Testis (tissue), 3 donors: ENCODE data around the gene LRRC4C. TPM values are rescaled to one million over a fixed set of nuclear protein-coding genes. Genes with fewer than 3 reads are reported as not detected.

Experiments used
- DNase-seq: peaks from one replicate; pipeline ENCODE4 v3.0.0-alpha.2; 2019
- H3K27ac ChIP-seq, 2 donors: fragments of 200-600 bp; sonication (generic); one replicate each; pipeline ENCODE4 v1.5.1; 2019
- H3K27me3 ChIP-seq: fragments of 200-600 bp; sonication (generic); one replicate; pipeline ENCODE4 v1.5.1; 2019
- H3K36me3 ChIP-seq: fragments of 200-600 bp; sonication (generic); one replicate; pipeline ENCODE4 v1.5.1; 2017; ENCODE audit warnings: low read depth; ENCODE audit errors: missing control alignments
- H3K4me1 ChIP-seq: fragments of 200-600 bp; sonication (generic); one replicate; pipeline ENCODE4 v1.5.1; 2019
- H3K4me3 ChIP-seq, 2 donors: fragments of 200-600 bp; sonication (generic); one replicate each; pipeline ENCODE4 v1.5.1; 2017 to 2019
- H3K9me3 ChIP-seq: fragments of 200-600 bp; sonication (generic); one replicate; pipeline ENCODE4 v1.5.1; 2017
- POLR2A ChIP-seq: fragments of 450-650 bp; IDR thresholded peaks from one replicate; pipeline ENCODE4 v1.6.1; 2017; ENCODE audit warnings: antibody characterized with exemption, mild to moderate bottlenecking, moderate library complexity
- WGBS, 2 donors: methylation state at CpG; one replicate each; pipeline ENCODE4 v1.1.5; 2018; 5-methylcytosine and 5-hydroxymethylcytosine counted together
- intact Hi-C: fragments of 100-400 bp; cut with DNase I; formaldehyde crosslinking; loops from one replicate; pipeline ENCODE4 v1.15.1; 2023; ENCODE audit warnings: low total_unique reads
- polyA plus RNA-seq: library from polyadenylated mRNA; stranded (reverse); fragments of 350-450 nt; fragmentation: Illumina TruSeq; extraction: RNeasy Lipid Tissue Mini Kit (QIAGEN cat#74804); gene quantifications from one replicate; pipeline ENCODE4 v1.2.3, GENCODE V29; 2014; ENCODE audit warnings: low read depth, low replicate concordance; ENCODE audit not compliant: insufficient read depth
- total RNA-seq, 2 donors: library from RNA; depleted of rRNA; stranded (reverse); fragments of >200 nt; gene quantifications; one replicate each; pipeline ENCODE4 v1.2.3, GENCODE V29; 2016
- TF ChIP-seq, protein P1 (sequence below), 3 experiments: fragments of 450-650 bp in 2 of 3; fragments of 200-600 bp in 1 of 3; sonication (generic) in 1 of 3; IDR thresholded peaks; one replicate each; pipeline ENCODE4 v1.5.1; 2016 to 2019; ENCODE audit warnings: antibody characterized with exemption in 3 of 3, mild to moderate bottlenecking in 2 of 3, moderate library complexity in 1 of 3

The LRRC4C gene
- total and polyA plus RNA-seq, 3 donors from 2014 or later = 0.16 to 0.56 (median 0.45) TPM

DNA sequence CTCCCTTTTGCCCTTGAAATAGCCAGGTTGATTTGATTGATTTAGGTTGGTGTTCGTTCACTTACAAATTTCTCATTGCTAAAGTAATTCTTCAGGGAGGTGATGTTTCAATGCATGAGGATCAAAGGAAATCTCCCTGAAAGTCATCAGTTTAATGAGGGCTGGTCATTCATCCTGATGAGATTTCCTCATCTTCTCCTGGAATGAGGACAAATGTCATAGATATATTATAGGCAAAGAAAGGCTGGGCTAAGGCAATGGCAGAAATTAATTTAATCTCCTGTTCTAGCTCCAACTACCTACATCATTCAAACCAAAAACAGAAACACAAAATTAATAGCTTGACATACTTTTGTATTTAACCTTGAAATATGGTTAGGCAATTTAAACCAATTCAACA lies 1052.1 kb downstream of the LRRC4C start:
- Histone ChIP-seq H3K4me3 (no peak overlapping the region), H3K27ac (no peak overlapping the region), H3K9me3 (no peaks in the 10 kb centered on the region), H3K4me1 (no peaks in the 10 kb centered on the region), H3K27me3 (no peaks in the 10 kb centered on the region), H3K36me3 (no peaks in the 10 kb centered on the region)
- intact Hi-C loops = no loop called here
- 49 to 60% methylated on average over 1 of the region's 1 CpG for WGBS, 2 donors
- no peak for TF ChIP-seq POLR2A
- TF ChIP-seq, protein P1, sequence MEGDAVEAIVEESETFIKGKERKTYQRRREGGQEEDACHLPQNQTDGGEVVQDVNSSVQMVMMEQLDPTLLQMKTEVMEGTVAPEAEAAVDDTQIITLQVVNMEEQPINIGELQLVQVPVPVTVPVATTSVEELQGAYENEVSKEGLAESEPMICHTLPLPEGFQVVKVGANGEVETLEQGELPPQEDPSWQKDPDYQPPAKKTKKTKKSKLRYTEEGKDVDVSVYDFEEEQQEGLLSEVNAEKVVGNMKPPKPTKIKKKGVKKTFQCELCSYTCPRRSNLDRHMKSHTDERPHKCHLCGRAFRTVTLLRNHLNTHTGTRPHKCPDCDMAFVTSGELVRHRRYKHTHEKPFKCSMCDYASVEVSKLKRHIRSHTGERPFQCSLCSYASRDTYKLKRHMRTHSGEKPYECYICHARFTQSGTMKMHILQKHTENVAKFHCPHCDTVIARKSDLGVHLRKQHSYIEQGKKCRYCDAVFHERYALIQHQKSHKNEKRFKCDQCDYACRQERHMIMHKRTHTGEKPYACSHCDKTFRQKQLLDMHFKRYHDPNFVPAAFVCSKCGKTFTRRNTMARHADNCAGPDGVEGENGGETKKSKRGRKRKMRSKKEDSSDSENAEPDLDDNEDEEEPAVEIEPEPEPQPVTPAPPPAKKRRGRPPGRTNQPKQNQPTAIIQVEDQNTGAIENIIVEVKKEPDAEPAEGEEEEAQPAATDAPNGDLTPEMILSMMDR (IDR thresholded peaks at IDR 0.05) = no peak
- no peak for DNase-seq

GRCh38 chr11:40405614-40406013 lies 1053.8 kb downstream of the LRRC4C start:
- intact Hi-C loops = no loop called here
- no peak for DNase-seq
- no peaks in the 10 kb centered on the region for H3K4me1 ChIP-seq

GRCh38 chr11:40403321-40403720 lies 1056.1 kb downstream of the LRRC4C start:
- Histone ChIP-seq H3K9me3 (no peaks in the 10 kb centered on the region), H3K27ac (no peak overlapping the region), H3K27me3 (no peaks in the 10 kb centered on the region), H3K4me3 (no peak overlapping the region), H3K4me1 (no peaks in the 10 kb centered on the region), H3K36me3 (no peaks in the 10 kb centered on the region)
- TF ChIP-seq, protein P1 (IDR thresholded peaks at IDR 0.05) = no peak
- TF ChIP-seq POLR2A = no peak
- intact Hi-C loops = no loop called here
- no peak for DNase-seq
- 75 to 82% methylated on average over 1 of the region's 1 CpG for WGBS, 2 donors

More at GRCh38 chr11:40405614-40406013, 1053.8 kb downstream of the LRRC4C start:
- Histone ChIP-seq H3K9me3 (no peaks in the 10 kb centered on the region), H3K27ac (no peak overlapping the region), H3K36me3 (no peaks in the 10 kb centered on the region), H3K4me3 (no peak overlapping the region), H3K27me3 (no peaks in the 10 kb centered on the region)
- TF ChIP-seq POLR2A = no peak
- TF ChIP-seq, protein P1 (IDR thresholded peaks at IDR 0.05) = no peak
- 75 to 97% methylated on average over 1 of the region's 1 CpG for WGBS, 2 donors

DNA sequence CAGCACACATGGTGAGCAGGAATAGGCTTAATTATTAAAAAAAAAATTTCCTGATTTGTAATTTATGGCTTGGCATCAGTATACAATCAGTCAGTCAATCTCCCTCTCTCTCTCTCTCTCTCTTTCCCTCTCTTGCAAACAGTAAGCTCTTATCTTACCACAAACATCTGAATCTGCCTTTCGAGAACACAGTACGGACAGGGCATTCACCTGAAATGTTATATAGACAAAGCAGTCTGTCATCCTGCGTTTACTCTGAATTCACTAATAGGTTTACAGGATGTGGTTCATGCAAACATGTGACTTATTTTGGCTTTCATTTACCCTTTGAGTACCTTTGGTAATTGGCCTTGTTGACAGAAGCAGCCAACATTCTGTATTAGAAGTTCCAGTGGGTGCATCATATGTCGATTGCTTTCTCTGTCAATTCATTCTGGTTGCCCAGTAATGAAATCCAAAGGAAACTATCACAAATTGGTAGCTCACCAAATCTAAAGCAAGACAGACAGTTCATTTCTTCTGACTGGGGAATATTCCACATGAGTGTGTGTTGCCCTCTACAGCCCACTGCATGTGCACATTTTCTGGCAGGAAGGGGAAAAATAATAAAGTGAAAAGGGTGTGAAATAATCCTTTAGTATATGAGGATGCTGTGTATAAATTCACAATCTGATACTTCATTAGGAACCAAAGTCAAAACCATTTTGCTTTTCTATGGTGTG lies 1058.2 kb downstream of the LRRC4C start:
- no peak for DNase-seq
- Histone ChIP-seq H3K36me3 (no peaks in the 10 kb centered on the region), H3K27me3 (no peaks in the 10 kb centered on the region), H3K9me3 (no peaks in the 10 kb centered on the region), H3K4me3 (no peak overlapping the region), H3K27ac (no peak overlapping the region), H3K4me1 (no peaks in the 10 kb centered on the region)
- intact Hi-C loops = no loop called here
- TF ChIP-seq POLR2A = no peak
- TF ChIP-seq, protein P1 (IDR thresholded peaks at IDR 0.05) = no peak
- 41 to 84% methylated on average over 4 of the region's 4 CpGs for WGBS, 2 donors

DNA sequence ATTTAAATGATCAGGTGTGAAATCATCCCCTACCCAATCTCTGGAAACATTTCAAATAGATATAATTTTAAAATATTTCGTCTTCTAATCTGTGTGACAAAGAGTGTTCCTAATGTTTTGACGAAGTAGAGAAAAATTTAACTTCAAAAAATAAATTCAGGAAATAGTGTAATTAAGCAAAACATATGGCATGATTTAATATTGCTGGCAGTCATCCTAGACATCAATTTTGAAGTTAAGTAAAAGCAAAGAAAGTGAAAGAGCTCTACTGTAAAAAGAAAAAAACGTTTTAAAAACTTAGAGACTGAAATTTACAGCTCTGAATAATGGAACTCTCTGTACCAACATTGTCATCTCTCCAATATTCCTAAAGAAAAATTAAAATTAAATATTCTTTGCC lies 1062.3 kb downstream of the LRRC4C start:
- Histone ChIP-seq H3K27ac (no peak overlapping the region), H3K4me3 (no peak overlapping the region), H3K4me1 (no peaks in the 10 kb centered on the region), H3K27me3 (no peaks in the 10 kb centered on the region), H3K36me3 (no peaks in the 10 kb centered on the region), H3K9me3 (no peaks in the 10 kb centered on the region)
- TF ChIP-seq POLR2A = no peak
- TF ChIP-seq, protein P1 (IDR thresholded peaks at IDR 0.05) = no peak
- no peak for DNase-seq
- intact Hi-C loops = no loop called here
- 36 to 43% methylated on average over 3 of the region's 3 CpGs for WGBS, 2 donors
